Heart left ventricle (tissue), 16 donors: ENCODE measurements around the gene SOX11. TPM values are rescaled to one million over a fixed set of nuclear protein-coding genes. Genes with fewer than 3 reads are reported as not detected.
A peak's percentile ranks its signal among the peaks of the same experiment; 100 is the strongest.

ENCODE experiments used
- ATAC-seq, 4 donors: fragments of 200-7000 bp; cut with Tn5 transposase; one replicate each; pipeline ENCODE4 v1.9.1; 2020 to 2022; ENCODE audit warnings: moderate library complexity in 4 of 4, mild to moderate bottlenecking in 3 of 4, moderate number of reproducible peaks in 1 of 4
- DNase-seq, 5 donors: peaks; one replicate each; pipeline ENCODE4 v3.0.0-alpha.2; 2020
- H3K27ac ChIP-seq, 12 donors: fragments of 200-600 bp; sonication (generic) in 4 of 12; one replicate each; pipeline versions ENCODE4 v1.5.0 to v1.8.0; 2016 to 2022; ENCODE audit warnings: mild to moderate bottlenecking in 2 of 12
- H3K27me3 ChIP-seq, 9 donors: fragments of 200-600 bp; sonication (generic) in 2 of 9; one replicate each; pipeline versions ENCODE4 v1.5.1 to v1.8.0; 2016 to 2022; ENCODE audit warnings: mild to moderate bottlenecking in 3 of 9
- H3K36me3 ChIP-seq, 9 donors: fragments of 200-600 bp; sonication (generic) in 2 of 9; one replicate each; pipeline versions ENCODE4 v1.5.0 to v1.8.0; 2018 to 2022; ENCODE audit warnings: mild to moderate bottlenecking in 2 of 9
- H3K4me1 ChIP-seq, 12 donors: fragments of 200-600 bp; sonication (generic) in 4 of 12; one replicate each; pipeline versions ENCODE4 v1.5.0 to v1.8.0; 2016 to 2022; ENCODE audit warnings: mild to moderate bottlenecking in 3 of 12
- H3K4me3 ChIP-seq, 12 donors: fragments of 200-600 bp; sonication (generic) in 4 of 12; one replicate each; pipeline versions ENCODE4 v1.5.0 to v1.8.0; 2017 to 2022; ENCODE audit warnings: mild to moderate bottlenecking in 9 of 12, moderate library complexity in 4 of 12
- H3K9me3 ChIP-seq, 12 donors: fragments of 200-600 bp; sonication (generic) in 4 of 12; one replicate each; pipeline versions ENCODE4 v1.5.0 to v1.8.0; 2016 to 2022; ENCODE audit warnings: mild to moderate bottlenecking in 1 of 12
- CTCF ChIP-seq, 12 donors: fragments of 200-600 bp; sonication (generic) in 4 of 12; IDR thresholded peaks; one replicate each; pipeline versions ENCODE4 v1.5.0 to v1.8.0; 2018 to 2022; ENCODE audit warnings: antibody characterized with exemption in 12 of 12, mild to moderate bottlenecking in 5 of 12
- POLR2A ChIP-seq, 2 donors: fragments of 450-650 bp; IDR thresholded peaks; one replicate each; pipeline ENCODE4 v1.6.1; 2017; ENCODE audit warnings: antibody characterized with exemption in 2 of 2, mild to moderate bottlenecking in 2 of 2, moderate library complexity in 2 of 2
- WGBS, 4 donors: extraction: QIAGEN DNeasy Blood & Tissue Kit in 2 of 4; methylation state at CpG; one replicate each; pipeline versions ENCODE4 v1.1.5 to v1.1.7; 2013 to 2018; 5-methylcytosine and 5-hydroxymethylcytosine counted together
- intact Hi-C, 10 donors: fragments of 100-400 bp; cut with DNase I; formaldehyde crosslinking; loops; one replicate each; pipeline versions ENCODE4 v1.11.1 to v1.14.2; 2022
- polyA plus RNA-seq, 2 donors: library from polyadenylated mRNA; stranded (reverse); fragments of 200-250 nt; gene quantifications; one replicate each; pipeline ENCODE4 v1.2.3, GENCODE V29; 2013
- total RNA-seq, 9 donors: library from RNA; depleted of rRNA in 2 of 9; stranded (reverse); fragments of >200 nt in 2 of 9; fragmentation: NEBNext Ultra II Directional in 3 of 9; extraction: Animal tissue kit (Norgen Biotek cat#: 25700) in 3 of 9; gene quantifications; one replicate each; pipeline versions ENCODE4 v1.1.0 to v1.2.4, GENCODE V29; 2016 to 2023
- donor health status: ischemic (EF 13 %, LVEDD 7.1; RV severe dilation, severe dysfunction).
- donor health status: healthy with polysubstance abuse.
- donor health status: DM: no; HTN: yes; CAD: no.
- donor health status: DM: no; HTN: no; CAD: no.
- donor health status: ischemic (EF 25% LVEDD 6.9; RV normal size, moderate dysfunction).
- donor health status: ischemic (EF 25% LVEDD 5.7; RV mildly dilated, moderate dysfunction).
- donor health status: healthy.
- donor health status: DM: yes; HTN: yes; CAD: no.
- donor health status: ischemic (EF 35%, LVEDD 5.7; RV mildly dilated, moderate dysfunction).
- donor health status: nonischemic (EF 11% LVEDD 7.7; RV severe dilation, severe dysfunction).
- donor health status: DM: yes; HTN: yes; CAD: no.
- donor health status: PGD.
- donor health status: ischemic (EF 29% LVEDD 5.4; RV normal size, mild dysfunction).
- donor health status: nonischemic (EF 23%, LVEDD 6.1; RV moderate dilation, normal function).

Gene SOX11
- total and polyA plus RNA-seq, 11 donors: 0.48 to 5.6 (median 1.3) TPM

- Histone ChIP-seq H3K27ac (no peak overlapping the region), H3K4me3 (no peak overlapping the region), H3K36me3 (no peaks in the 10 kb centered on the region), H3K27me3 (peaks cover 0 to 31% (median 0%) of the 10 kb centered on the region in 9 donors), H3K4me1 (no peaks in the 10 kb centered on the region), H3K9me3 (no peaks in the 10 kb centered on the region)
- peak in 1 of 4 donors; percentile 29 for ATAC-seq
- intact Hi-C loops: no loop called here
- no peak for TF ChIP-seq CTCF (IDR thresholded peaks at IDR 0.05)
- TF ChIP-seq POLR2A (IDR thresholded peaks at IDR 0.05): no peak
- DNase-seq: peak in 1 of 5 donors; percentile 19
- WGBS, 4 donors: 85 to 91% (median 88%) methylated on average over 39 to 56 of the region's 56 CpGs
Measured at GRCh38 chr2:5706717-5707455, 14.7 kb downstream of the SOX11 start.

GRCh38 chr2:5710615-5711014 is 18.4 kb downstream of the SOX11 start:
- Histone ChIP-seq H3K27ac (no peak overlapping the region), H3K4me3 (no peak overlapping the region), H3K36me3 (no peaks in the 10 kb centered on the region), H3K4me1 (no peaks in the 10 kb centered on the region), H3K27me3 (peaks cover 0 to 6% (median 0%) of the 10 kb centered on the region in 9 donors), H3K9me3 (no peaks in the 10 kb centered on the region)
- intact Hi-C loops: no loop called here
- ATAC-seq (no peak), DNase-seq (no peak)
- no peak for TF ChIP-seq CTCF (IDR thresholded peaks at IDR 0.05)
- no peak for TF ChIP-seq POLR2A (IDR thresholded peaks at IDR 0.05)
- 59 to 76% (median 65%) methylated on average over 5 to 6 of the region's 6 CpGs for WGBS, 4 donors

- no peak overlapping the region for H3K4me3 ChIP-seq
- H3K27ac ChIP-seq: no peak overlapping the region
- ATAC-seq (no peak), DNase-seq (no peak)
- no peaks in the 10 kb centered on the region for H3K36me3 ChIP-seq
- TF ChIP-seq CTCF (IDR thresholded peaks at IDR 0.05): no peak
- TF ChIP-seq POLR2A (IDR thresholded peaks at IDR 0.05): no peak
- intact Hi-C loops: no loop called here
- WGBS, 4 donors: 43 to 88% (median 78%) methylated on average over 2 of the region's 2 CpGs
- H3K27me3 ChIP-seq: peaks cover 0 to 13% (median 0%) of the 10 kb centered on the region in 9 donors
- no peaks in the 10 kb centered on the region for H3K9me3 ChIP-seq
- no peaks in the 10 kb centered on the region for H3K4me1 ChIP-seq
Measured at GRCh38 chr2:5713101-5713500, 20.9 kb downstream of the SOX11 start.

- intact Hi-C loops: loop anchor here in 1 of 10 donors (10.0 kb wide), 1 partner anchor 195 kb away; no protein-coding TSS in a partner anchor
- H3K4me1 ChIP-seq: no peaks in the 10 kb centered on the region
- DNase-seq (no peak), ATAC-seq (no peak)
- WGBS, 4 donors: 64 to 92% (median 88%) methylated on average over 4 of the region's 4 CpGs
- H3K9me3 ChIP-seq: peaks cover 0 to 5% (median 0%) of the 10 kb centered on the region in 12 donors
- TF ChIP-seq CTCF (IDR thresholded peaks at IDR 0.05) (no peak), POLR2A (IDR thresholded peaks at IDR 0.05) (no peak)
- H3K27me3 ChIP-seq: peaks cover 0 to 17% (median 0%) of the 10 kb centered on the region in 9 donors
- no peak overlapping the region for H3K27ac ChIP-seq
- H3K4me3 ChIP-seq: no peak overlapping the region
- H3K36me3 ChIP-seq: no peaks in the 10 kb centered on the region
Measured at GRCh38 chr2:5719629-5720334, 27.6 kb downstream of the SOX11 start.
